IMR-90 (cell line): ENCODE measurements around the gene FAXC.

Experiments
- BHLHE40 ChIP-seq: fragments of 150-350 bp; IDR thresholded peaks from 2 replicates; pipeline ENCODE4 v1.6.1; 2016; ENCODE audit warnings: mild to moderate bottlenecking, low read depth, low read length
- CEBPB ChIP-seq: IDR thresholded peaks from 2 replicates; pipeline ENCODE4 v1.6.1; 2012; ENCODE audit warnings: low read depth, low read length, improper control_type of control experiment
- CHD1 ChIP-seq: IDR thresholded peaks from 2 replicates; pipeline ENCODE4 v1.6.1; 2012; ENCODE audit warnings: low read depth, low read length, improper control_type of control experiment
- MAFK ChIP-seq: IDR thresholded peaks from 2 replicates; pipeline ENCODE4 v1.6.1; 2012; ENCODE audit warnings: low read depth, low read length, improper control_type of control experiment
- MAZ ChIP-seq: IDR thresholded peaks from 2 replicates; pipeline ENCODE4 v1.6.1; 2012; ENCODE audit warnings: low read depth, mild to moderate bottlenecking, low read length, improper control_type of control experiment, moderate library complexity, borderline replicate concordance
- MXI1 ChIP-seq: IDR thresholded peaks from 2 replicates; pipeline ENCODE4 v1.6.1; 2012; ENCODE audit warnings: low read depth, mild to moderate bottlenecking, low read length, moderate library complexity, borderline replicate concordance
- POLR2A ChIP-seq: IDR thresholded peaks from 2 replicates; pipeline ENCODE4 v1.6.1; 2012; ENCODE audit warnings: mild to moderate bottlenecking, low read depth, low read length
- RAD21 ChIP-seq: IDR thresholded peaks from 2 replicates; pipeline ENCODE4 v1.6.1; 2012; ENCODE audit warnings: low read length, improper control_type of control experiment
- SMC3 ChIP-seq: fragments of 150-350 bp; IDR thresholded peaks from 2 replicates; pipeline ENCODE4 v1.6.1; 2016; ENCODE audit warnings: low read depth, mild to moderate bottlenecking, antibody characterized with exemption, low read length, moderate library complexity
- TF ChIP-seq, protein P1 (sequence below): fragments of 150-350 bp; IDR thresholded peaks from 2 replicates; pipeline ENCODE4 v1.6.1; 2016; ENCODE audit warnings: low read depth, mild to moderate bottlenecking, low read length, moderate library complexity, borderline replicate concordance
- TF ChIP-seq, protein P2 (sequence below): conservative IDR thresholded peaks from 2 replicates; pipeline ENCODE4 v1.5.1; 2012; ENCODE audit warnings: mild to moderate bottlenecking, low read depth, low read length, improper control_type of control experiment

DNA sequence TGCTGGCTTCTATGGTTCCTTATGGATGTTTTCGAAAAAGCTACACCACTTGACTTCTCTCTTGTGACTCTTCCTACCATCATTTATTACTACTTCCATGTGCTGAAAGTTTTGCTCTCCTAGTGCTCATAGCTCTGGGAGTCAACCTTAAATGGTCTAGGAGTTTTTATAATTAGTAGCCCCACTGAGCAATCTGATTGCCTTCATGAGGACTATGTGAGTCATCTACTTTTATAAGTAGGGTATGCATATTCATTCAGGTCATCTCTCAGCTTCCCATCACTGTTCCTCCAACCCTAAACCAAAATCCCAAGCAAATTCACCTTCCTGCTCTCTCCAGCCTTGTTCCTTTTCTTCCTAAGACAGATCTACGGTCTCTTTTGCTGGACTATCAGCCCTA is 17.4 kb upstream of the FAXC start:
- TF ChIP-seq POLR2A (no peak), MAZ (no peak), MAFK (no peak), SMC3 (no peak), RAD21 (no peak), CHD1 (no peak), CEBPB (no peak), MXI1 (no peak), BHLHE40 (no peak)
- TF ChIP-seq, protein P1, sequence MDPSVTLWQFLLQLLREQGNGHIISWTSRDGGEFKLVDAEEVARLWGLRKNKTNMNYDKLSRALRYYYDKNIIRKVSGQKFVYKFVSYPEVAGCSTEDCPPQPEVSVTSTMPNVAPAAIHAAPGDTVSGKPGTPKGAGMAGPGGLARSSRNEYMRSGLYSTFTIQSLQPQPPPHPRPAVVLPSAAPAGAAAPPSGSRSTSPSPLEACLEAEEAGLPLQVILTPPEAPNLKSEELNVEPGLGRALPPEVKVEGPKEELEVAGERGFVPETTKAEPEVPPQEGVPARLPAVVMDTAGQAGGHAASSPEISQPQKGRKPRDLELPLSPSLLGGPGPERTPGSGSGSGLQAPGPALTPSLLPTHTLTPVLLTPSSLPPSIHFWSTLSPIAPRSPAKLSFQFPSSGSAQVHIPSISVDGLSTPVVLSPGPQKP: no peak
- TF ChIP-seq, protein P2, sequence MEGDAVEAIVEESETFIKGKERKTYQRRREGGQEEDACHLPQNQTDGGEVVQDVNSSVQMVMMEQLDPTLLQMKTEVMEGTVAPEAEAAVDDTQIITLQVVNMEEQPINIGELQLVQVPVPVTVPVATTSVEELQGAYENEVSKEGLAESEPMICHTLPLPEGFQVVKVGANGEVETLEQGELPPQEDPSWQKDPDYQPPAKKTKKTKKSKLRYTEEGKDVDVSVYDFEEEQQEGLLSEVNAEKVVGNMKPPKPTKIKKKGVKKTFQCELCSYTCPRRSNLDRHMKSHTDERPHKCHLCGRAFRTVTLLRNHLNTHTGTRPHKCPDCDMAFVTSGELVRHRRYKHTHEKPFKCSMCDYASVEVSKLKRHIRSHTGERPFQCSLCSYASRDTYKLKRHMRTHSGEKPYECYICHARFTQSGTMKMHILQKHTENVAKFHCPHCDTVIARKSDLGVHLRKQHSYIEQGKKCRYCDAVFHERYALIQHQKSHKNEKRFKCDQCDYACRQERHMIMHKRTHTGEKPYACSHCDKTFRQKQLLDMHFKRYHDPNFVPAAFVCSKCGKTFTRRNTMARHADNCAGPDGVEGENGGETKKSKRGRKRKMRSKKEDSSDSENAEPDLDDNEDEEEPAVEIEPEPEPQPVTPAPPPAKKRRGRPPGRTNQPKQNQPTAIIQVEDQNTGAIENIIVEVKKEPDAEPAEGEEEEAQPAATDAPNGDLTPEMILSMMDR: no peak
